ENCODE measurements around the gene CCND2. TPM values are rescaled to one million over a fixed set of nuclear protein-coding genes. Genes with fewer than 3 reads are reported as not detected.
A peak's percentile ranks its signal among the peaks of the same experiment; 100 is the strongest.

Gene CCND2
- total and polyA plus RNA-seq, 3 experiments from 2014 or later, result 72.4 to 792 (median 784) TPM

DNA sequence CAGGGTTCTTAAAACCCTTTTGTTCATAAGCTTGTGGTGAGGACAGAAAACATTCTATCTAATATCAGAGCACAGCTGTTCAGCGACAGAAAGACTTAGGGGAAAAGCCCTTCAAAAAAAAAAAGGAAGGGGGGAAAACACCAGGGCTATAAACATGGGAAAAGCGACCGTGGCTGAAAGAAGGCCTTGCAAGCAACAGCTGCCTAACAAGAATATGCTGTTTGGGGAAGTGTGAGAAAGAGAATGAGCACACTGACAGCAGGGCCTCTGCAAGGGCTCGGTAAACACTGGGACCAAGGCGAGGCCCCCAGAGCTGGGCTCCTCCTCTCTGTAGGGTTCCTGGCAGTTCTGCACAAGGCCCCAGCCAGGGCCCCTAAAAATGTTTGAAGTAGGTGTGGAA lies 27.4 kb upstream of the CCND2 start:
- peaks cover 2 to 4% (median 4%) of the 10 kb centered on the region in 3 donors for H3K4me1 Mint-ChIP-seq
- no peak for DNase-seq
- Histone ChIP-seq H3K27me3 (ENCODE audit: insufficient read depth, low read length, poor library complexity, severe bottlenecking) (no peaks in the 10 kb centered on the region), H3K9me3 (ENCODE audit: low read length) (no peaks in the 10 kb centered on the region), H3K27ac (ENCODE audit: low read depth, low read length) (no peak overlapping the region), H3K4me1 (ENCODE audit: insufficient read depth, low read length) (no peaks in the 10 kb centered on the region), H3K36me3 (ENCODE audit: insufficient read depth, low read length) (no peaks in the 10 kb centered on the region), H3K4me3 (ENCODE audit: low read length) (no peak overlapping the region)
- H3K9me3 Mint-ChIP-seq, result peaks cover 0 to under 1% (median 0%) of the 10 kb centered on the region in 5 donors
- H3K27me3 Mint-ChIP-seq, result peaks cover 5 to 37% of the 10 kb centered on the region in 2 donors
- H3K4me3 Mint-ChIP-seq, result no peak overlapping the region
- ChIA-PET POLR2A (interaction anchor here (0.6 kb wide), 1 partner anchor 9 kb away, joined by 7 read pairs; no protein-coding TSS in a partner anchor), CTCF (interaction anchor here (1.6 to 2.9 kb wide), 2 partner anchors 30 to 360 kb away, joined by 3 to 8 read pairs; no protein-coding TSS in a partner anchor)
- H3K36me3 Mint-ChIP-seq, result no peaks in the 10 kb centered on the region
- no peak overlapping the region for H3K27ac Mint-ChIP-seq

DNA sequence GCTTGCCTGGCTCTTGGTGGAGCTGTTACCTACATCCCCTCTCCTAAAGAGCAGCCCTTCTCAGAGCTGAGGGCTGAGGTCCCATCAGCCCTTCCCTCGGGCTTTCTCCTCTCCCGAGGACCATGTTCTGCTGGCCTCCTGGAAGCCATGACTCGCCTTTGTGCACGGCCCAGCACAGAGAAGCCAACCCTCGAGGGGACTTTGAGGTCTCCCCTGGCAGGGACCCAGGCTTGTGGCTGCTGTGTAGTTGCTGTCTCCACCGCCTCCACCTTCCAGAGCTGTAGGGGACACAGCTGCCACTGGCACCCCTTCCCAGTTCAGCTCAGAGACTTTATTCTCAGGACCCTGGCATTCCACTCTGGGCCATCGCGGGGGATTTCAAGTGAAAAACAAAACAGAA lies 22.9 kb upstream of the CCND2 start:
- Mint-ChIP-seq H3K27me3 (peaks cover 2 to 21% of the 10 kb centered on the region in 2 donors), H3K4me3 (no peak overlapping the region), H3K27ac (no peak overlapping the region), H3K9me3 (no peaks in the 10 kb centered on the region), H3K36me3 (no peaks in the 10 kb centered on the region), H3K4me1 (peaks cover 5 to 8% (median 7%) of the 10 kb centered on the region in 3 donors)
- Histone ChIP-seq H3K4me1 (ENCODE audit: insufficient read depth, low read length) (no peaks in the 10 kb centered on the region), H3K27ac (ENCODE audit: low read depth, low read length) (no peak overlapping the region), H3K36me3 (ENCODE audit: insufficient read depth, low read length) (no peaks in the 10 kb centered on the region), H3K4me3 (ENCODE audit: low read length) (no peak overlapping the region), H3K9me3 (ENCODE audit: low read length) (no peaks in the 10 kb centered on the region), H3K27me3 (ENCODE audit: insufficient read depth, low read length, poor library complexity, severe bottlenecking) (no peaks in the 10 kb centered on the region)
- ChIA-PET CTCF (interaction anchor here (0.9 to 1.6 kb wide), 5 partner anchors 21 to 143 kb away, joined by 3 to 16 read pairs (median 4); partner anchors contain the start of gene CCND2), POLR2A (interaction anchor here (1.0 to 1.4 kb wide), 3 partner anchors 18 to 26 kb away, joined by 3 to 4 read pairs (median 4); no protein-coding TSS in a partner anchor)
- no peak for DNase-seq

DNA sequence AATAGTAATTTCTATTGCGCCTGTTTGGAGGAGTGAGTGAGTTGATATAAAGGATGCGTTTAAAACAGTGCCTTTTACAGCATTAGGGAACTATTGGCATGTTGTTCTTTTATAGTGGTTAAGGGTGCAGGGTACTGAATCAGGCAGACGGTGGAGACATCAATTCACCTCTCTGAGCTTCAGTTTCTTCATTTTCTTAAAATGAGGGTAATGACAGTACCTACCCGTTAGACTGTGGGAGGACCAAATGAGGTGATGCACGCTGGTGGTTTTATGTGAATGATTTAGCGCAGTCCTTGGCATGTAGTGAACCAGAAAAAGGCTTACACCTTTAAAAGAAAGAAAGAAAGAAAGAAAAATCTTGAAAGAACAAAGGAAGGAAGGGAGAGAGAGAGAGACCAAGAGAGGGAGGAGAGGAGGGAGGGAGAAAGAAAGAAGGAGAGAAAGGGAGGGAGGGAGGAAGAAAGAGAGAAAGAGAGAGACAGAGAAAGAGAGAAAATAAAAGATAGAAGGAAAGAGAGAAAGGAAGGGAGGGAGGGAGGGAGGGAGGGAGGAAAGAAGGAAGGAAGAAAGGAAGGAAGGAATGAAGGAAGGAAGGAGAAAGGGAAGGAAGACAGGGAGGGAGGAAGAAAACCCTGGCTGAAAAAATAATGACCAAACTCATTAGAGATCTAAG lies 22.2 kb upstream of the CCND2 start:
- H3K36me3 Mint-ChIP-seq, result no peaks in the 10 kb centered on the region
- DNase-seq, result peak in 2 of 5 donors; percentile 44 to 57
- H3K27me3 Mint-ChIP-seq, result peaks cover 2 to 21% of the 10 kb centered on the region in 2 donors
- H3K27me3 ChIP-seq (ENCODE audit: insufficient read depth, low read length, poor library complexity, severe bottlenecking), result no peaks in the 10 kb centered on the region
- peaks cover 5 to 8% (median 7%) of the 10 kb centered on the region in 3 donors for H3K4me1 Mint-ChIP-seq
- H3K36me3 ChIP-seq (ENCODE audit: insufficient read depth, low read length), result no peaks in the 10 kb centered on the region
- H3K4me1 ChIP-seq (ENCODE audit: insufficient read depth, low read length), result no peaks in the 10 kb centered on the region
- no peaks in the 10 kb centered on the region for H3K9me3 Mint-ChIP-seq
- ChIA-PET POLR2A (interaction anchor here (1.0 to 1.4 kb wide), 3 partner anchors 17 to 25 kb away, joined by 3 to 4 read pairs (median 4); no protein-coding TSS in a partner anchor), CTCF (interaction anchor here (0.9 to 1.6 kb wide), 5 partner anchors 20 to 144 kb away, joined by 3 to 16 read pairs (median 4); partner anchors contain the start of gene CCND2)
- H3K27ac ChIP-seq (ENCODE audit: low read depth, low read length), result no peak overlapping the region
- H3K4me3 Mint-ChIP-seq, result peak overlapping the region in 1 of 7 donors; percentile 15
- H3K27ac Mint-ChIP-seq, result peak overlapping the region in 4 of 8 donors; percentile 19 to 48 (median 26)
- H3K9me3 ChIP-seq (ENCODE audit: low read length), result no peaks in the 10 kb centered on the region
- no peak overlapping the region for H3K4me3 ChIP-seq (ENCODE audit: low read length)

DNA sequence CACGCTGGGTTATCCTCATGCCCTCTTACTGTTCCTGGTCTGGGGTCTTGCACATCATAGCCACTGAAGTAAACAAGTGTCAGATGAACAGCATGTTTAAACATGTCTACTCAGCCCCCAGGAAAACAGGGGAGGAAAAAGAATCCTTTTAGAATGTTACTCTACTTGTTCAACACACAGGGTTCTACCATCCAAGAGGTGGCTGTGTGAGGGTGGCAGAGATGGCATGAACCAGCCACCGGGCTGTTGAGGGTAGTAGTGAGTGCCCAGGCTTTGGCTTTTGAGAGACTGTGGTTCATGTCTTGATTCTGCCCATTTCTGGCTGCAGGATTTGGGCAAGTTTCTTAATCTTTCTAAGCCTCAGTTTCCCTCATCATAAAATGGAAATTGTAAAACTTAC lies 21.6 kb upstream of the CCND2 start:
- no peaks in the 10 kb centered on the region for H3K9me3 ChIP-seq (ENCODE audit: low read length)
- no peaks in the 10 kb centered on the region for H3K9me3 Mint-ChIP-seq
- no peak overlapping the region for H3K27ac ChIP-seq (ENCODE audit: low read depth, low read length)
- DNase-seq, result no peak
- no peak overlapping the region for H3K4me3 Mint-ChIP-seq
- ChIA-PET CTCF (interaction anchor here (1.1 kb wide), 1 partner anchor 21 kb away, joined by 3 read pairs; the partner anchor contains the start of gene CCND2), POLR2A (no interaction called here)
- H3K4me1 ChIP-seq (ENCODE audit: insufficient read depth, low read length), result no peaks in the 10 kb centered on the region
- H3K36me3 ChIP-seq (ENCODE audit: insufficient read depth, low read length), result no peaks in the 10 kb centered on the region
- H3K36me3 Mint-ChIP-seq, result no peaks in the 10 kb centered on the region
- H3K27me3 Mint-ChIP-seq, result peaks cover 2 to 21% of the 10 kb centered on the region in 2 donors
- no peak overlapping the region for H3K4me3 ChIP-seq (ENCODE audit: low read length)
- peaks cover 5 to 8% (median 7%) of the 10 kb centered on the region in 3 donors for H3K4me1 Mint-ChIP-seq
- H3K27ac Mint-ChIP-seq, result peak overlapping the region in 1 of 8 donors; percentile 43
- no peaks in the 10 kb centered on the region for H3K27me3 ChIP-seq (ENCODE audit: insufficient read depth, low read length, poor library complexity, severe bottlenecking)

DNA sequence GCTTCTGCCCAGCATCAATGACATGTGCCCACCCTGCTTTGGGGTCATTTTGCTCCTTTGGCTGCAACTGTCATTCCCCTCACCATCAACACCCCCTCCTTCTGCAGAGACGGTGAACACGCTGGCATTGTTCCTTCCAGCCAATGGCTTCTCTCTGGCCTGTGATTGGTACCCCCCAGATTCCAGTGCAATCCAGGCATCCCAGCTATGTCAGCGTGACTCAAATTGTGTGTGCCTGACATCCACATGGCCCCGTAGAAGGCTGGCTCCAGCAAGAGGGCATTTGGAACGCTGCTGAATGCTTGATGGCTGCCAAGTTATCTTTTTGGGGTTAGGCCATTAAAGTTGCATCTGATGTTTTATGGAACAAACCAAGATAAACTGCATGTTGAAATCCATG lies 21.0 kb upstream of the CCND2 start:
- H3K36me3 Mint-ChIP-seq, result no peaks in the 10 kb centered on the region
- peaks cover 5 to 8% (median 7%) of the 10 kb centered on the region in 3 donors for H3K4me1 Mint-ChIP-seq
- no peaks in the 10 kb centered on the region for H3K4me1 ChIP-seq (ENCODE audit: insufficient read depth, low read length)
- no peaks in the 10 kb centered on the region for H3K9me3 Mint-ChIP-seq
- DNase-seq, result no peak
- H3K27ac Mint-ChIP-seq, result no peak overlapping the region
- H3K4me3 ChIP-seq (ENCODE audit: low read length), result no peak overlapping the region
- POLR2A ChIA-PET, result no interaction called here
- no peak overlapping the region for H3K27ac ChIP-seq (ENCODE audit: low read depth, low read length)
- H3K4me3 Mint-ChIP-seq, result no peak overlapping the region
- no peaks in the 10 kb centered on the region for H3K36me3 ChIP-seq (ENCODE audit: insufficient read depth, low read length)
- no peaks in the 10 kb centered on the region for H3K9me3 ChIP-seq (ENCODE audit: low read length)
- H3K27me3 Mint-ChIP-seq, result peaks cover 2 to 21% of the 10 kb centered on the region in 2 donors
- no peaks in the 10 kb centered on the region for H3K27me3 ChIP-seq (ENCODE audit: insufficient read depth, low read length, poor library complexity, severe bottlenecking)
- CTCF ChIA-PET, result interaction anchor here (0.9 to 1.0 kb wide), 2 partner anchors 16 to 24 kb away, joined by 3 read pairs; no protein-coding TSS in a partner anchor

DNA sequence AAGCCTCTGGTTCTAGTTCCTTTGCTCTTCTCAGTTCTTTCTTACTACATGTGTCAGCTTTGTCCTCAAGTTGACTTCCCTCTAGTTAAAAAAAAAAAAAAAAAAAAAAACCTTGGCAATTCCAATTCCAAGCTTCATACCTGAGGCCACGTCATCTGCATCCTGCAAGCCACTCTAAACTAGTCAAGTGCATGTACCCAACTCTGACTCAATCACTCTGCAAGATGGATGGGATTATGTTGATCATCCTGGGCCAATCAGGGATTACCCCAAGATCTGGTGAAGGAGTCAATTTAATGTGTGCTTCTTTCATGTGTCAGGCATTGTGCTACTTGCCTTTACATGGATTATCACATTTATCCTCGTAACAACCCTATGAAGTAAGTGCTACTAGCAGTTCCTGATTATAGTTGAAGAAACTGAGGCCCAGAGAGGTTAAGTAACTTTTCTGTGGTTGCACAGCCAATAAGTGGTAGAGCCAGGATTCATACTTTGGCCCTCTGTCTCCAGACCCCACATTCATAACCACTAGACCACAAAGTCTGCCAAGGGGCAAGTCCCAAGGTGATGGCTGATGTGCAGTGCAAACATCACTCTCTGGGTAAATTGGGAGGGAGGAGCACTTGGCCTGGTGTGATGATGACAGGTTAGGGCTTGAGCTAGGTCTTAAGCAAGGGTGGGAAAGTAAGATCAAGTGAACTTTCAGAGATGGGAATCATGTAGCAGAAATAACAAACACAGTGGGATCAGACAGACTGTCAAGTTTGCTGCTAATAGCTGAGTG lies 17.3 kb upstream of the CCND2 start:
- no peaks in the 10 kb centered on the region for H3K9me3 Mint-ChIP-seq
- Histone ChIP-seq H3K4me3 (ENCODE audit: low read length) (no peak overlapping the region), H3K27me3 (ENCODE audit: insufficient read depth, low read length, poor library complexity, severe bottlenecking) (no peaks in the 10 kb centered on the region), H3K27ac (ENCODE audit: low read depth, low read length) (no peak overlapping the region), H3K4me1 (ENCODE audit: insufficient read depth, low read length) (no peaks in the 10 kb centered on the region), H3K36me3 (ENCODE audit: insufficient read depth, low read length) (no peaks in the 10 kb centered on the region), H3K9me3 (ENCODE audit: low read length) (no peaks in the 10 kb centered on the region)
- peaks cover 2 to 3% (median 3%) of the 10 kb centered on the region in 3 donors for H3K4me1 Mint-ChIP-seq
- no peak overlapping the region for H3K4me3 Mint-ChIP-seq
- ChIA-PET POLR2A (no interaction called here), CTCF (interaction anchor here (2.5 kb wide), 1 partner anchor 20 kb away, joined by 8 read pairs; no protein-coding TSS in a partner anchor)
- H3K27ac Mint-ChIP-seq, result peak overlapping the region in 3 of 8 donors; percentile 31 to 77 (median 47)
- peaks cover 2 to 11% of the 10 kb centered on the region in 2 donors for H3K27me3 Mint-ChIP-seq
- no peaks in the 10 kb centered on the region for H3K36me3 Mint-ChIP-seq
- DNase-seq, result no peak

DNA sequence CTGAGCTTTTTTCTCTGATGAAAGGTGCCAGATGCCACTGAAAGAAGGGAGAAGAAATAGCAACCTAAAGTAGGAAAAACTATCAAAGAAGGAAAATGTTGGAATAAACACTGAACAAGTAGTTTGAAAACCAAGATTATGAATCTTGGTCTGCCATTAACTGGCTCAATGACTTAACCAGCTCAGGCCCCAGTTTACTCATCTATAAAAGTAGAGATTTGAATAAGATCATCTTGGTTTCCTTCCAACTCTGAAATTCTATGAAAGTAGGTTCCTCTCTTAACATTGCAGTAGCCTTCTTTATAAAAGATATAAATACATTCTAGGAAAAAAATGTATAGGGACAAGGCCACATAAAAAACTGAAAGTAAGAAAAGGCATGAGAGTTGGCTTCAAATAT lies 16.1 kb upstream of the CCND2 start:
- no peaks in the 10 kb centered on the region for H3K36me3 Mint-ChIP-seq
- H3K27ac Mint-ChIP-seq, result no peak overlapping the region
- ChIA-PET CTCF (interaction anchor here (1.1 kb wide), 1 partner anchor 19 kb away, joined by 3 read pairs; no protein-coding TSS in a partner anchor), POLR2A (interaction anchor here (0.6 kb wide), 1 partner anchor 247 kb away, joined by 4 read pairs; no protein-coding TSS in a partner anchor)
- no peaks in the 10 kb centered on the region for H3K36me3 ChIP-seq (ENCODE audit: insufficient read depth, low read length)
- H3K4me1 Mint-ChIP-seq, result no peaks in the 10 kb centered on the region
- no peak overlapping the region for H3K27ac ChIP-seq (ENCODE audit: low read depth, low read length)
- H3K9me3 ChIP-seq (ENCODE audit: low read length), result no peaks in the 10 kb centered on the region
- no peak overlapping the region for H3K4me3 ChIP-seq (ENCODE audit: low read length)
- no peaks in the 10 kb centered on the region for H3K27me3 ChIP-seq (ENCODE audit: insufficient read depth, low read length, poor library complexity, severe bottlenecking)
- peaks cover 2 to 9% of the 10 kb centered on the region in 2 donors for H3K27me3 Mint-ChIP-seq
- no peaks in the 10 kb centered on the region for H3K4me1 ChIP-seq (ENCODE audit: insufficient read depth, low read length)
- H3K9me3 Mint-ChIP-seq, result no peaks in the 10 kb centered on the region
- H3K4me3 Mint-ChIP-seq, result no peak overlapping the region
- no peak for DNase-seq
